GM12874 (cell line): Measurements from ENCODE around the gene RAB14.

Experiments used
- CTCF ChIP-seq: IDR thresholded peaks from 2 replicates; pipeline ENCODE4 v1.5.1; 2011; ENCODE audit warnings: low read depth, mild to moderate bottlenecking, control low read depth, low read length, moderate library complexity; ENCODE audit not compliant: insufficient read depth

Gene RAB14

GRCh38 chr9:121207371-121207940 is 5.8 kb upstream of the RAB14 start:
- no peak for TF ChIP-seq CTCF

GRCh38 chr9:121206516-121207370 is 5.1 kb upstream of the RAB14 start:
- TF ChIP-seq CTCF, result no peak

DNA sequence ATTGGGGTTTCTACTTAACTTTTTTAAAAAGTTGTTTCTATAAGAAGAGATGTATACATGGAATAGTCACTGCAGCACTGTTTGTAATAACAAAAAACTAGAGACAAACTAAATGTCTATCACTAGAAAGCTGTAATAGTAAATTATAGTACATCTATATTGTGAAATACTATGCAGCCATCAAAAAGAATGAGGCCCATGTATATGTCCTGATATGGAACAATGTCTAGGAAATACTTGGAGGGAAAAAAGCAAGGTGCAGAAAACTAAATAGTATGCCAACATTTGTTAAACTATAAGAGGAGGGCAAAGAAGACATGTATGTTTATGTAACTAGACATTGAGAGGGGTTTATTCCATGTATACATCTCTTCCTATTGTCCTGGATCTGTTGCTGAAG is 2.9 kb upstream of the RAB14 start:
- no peak for TF ChIP-seq CTCF

DNA sequence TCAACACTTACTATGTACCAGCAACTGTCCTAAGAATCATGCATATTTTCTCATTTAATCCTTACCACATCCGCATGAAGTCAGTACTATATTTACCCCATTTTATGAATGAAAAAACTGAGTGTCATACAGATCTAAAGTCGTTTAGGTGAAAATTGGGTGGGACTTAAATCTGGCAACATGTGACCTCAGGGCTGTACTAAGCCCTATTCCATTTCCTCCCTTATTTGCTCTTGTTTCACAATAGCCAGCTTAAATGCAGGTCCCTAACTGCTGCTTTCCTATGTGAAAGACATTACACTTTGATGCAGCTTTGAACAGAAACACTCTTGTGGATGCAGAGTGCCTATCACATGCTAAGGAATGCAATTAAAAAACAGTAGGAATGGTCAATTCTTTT is 2.5 kb upstream of the RAB14 start:
- no peak for TF ChIP-seq CTCF

GRCh38 chr9:121201045-121201737 is 478 bp downstream of the RAB14 start:
- no peak for TF ChIP-seq CTCF

DNA sequence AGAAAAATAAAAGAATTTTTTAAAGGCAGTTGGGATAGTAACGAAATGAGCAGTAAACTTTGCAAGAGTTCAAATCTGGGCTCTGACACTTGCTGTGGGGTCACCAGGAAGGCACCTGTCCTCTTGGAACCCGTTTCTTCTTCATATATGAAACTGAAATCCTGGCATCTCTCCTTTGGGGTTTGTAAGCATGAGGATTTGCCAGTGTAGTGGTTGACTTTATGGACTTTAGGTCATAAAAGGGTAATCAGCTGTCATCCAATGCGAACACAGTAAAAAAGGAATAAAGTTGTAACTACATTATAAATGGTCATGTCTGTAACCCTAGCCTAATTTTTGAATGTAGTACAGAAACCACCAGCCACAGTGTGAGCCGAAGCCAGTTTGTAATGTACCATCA is 1.3 kb downstream of the RAB14 start:
- no peak for TF ChIP-seq CTCF

- no peak for TF ChIP-seq CTCF
Observed at GRCh38 chr9:121199921-121200320, 1.7 kb downstream of the RAB14 start.
